Nephron (organoid): ENCODE data around the gene PODN.

Experiments used
- H3K27ac Mint-ChIP-seq, 3 experiments: 2 replicates each; pipeline ENCODE4 v1.8.0; 2020; ENCODE audit warnings: mixed read lengths in 3 of 3, mild to moderate bottlenecking in 2 of 3, moderate library complexity in 1 of 3
- H3K27me3 Mint-ChIP-seq: 2 replicates; pipeline ENCODE4 v1.8.0; 2021; ENCODE audit warnings: low read depth, mild to moderate bottlenecking, moderate library complexity, mixed read lengths
- H3K36me3 Mint-ChIP-seq: 2 replicates; pipeline ENCODE4 v1.8.0; 2020; ENCODE audit warnings: low read depth, mixed read lengths
- H3K4me1 Mint-ChIP-seq: 2 replicates; pipeline ENCODE4 v1.8.0; 2020; ENCODE audit warnings: mixed read lengths
- H3K4me3 Mint-ChIP-seq, 3 experiments: 2 replicates each; pipeline ENCODE4 v1.8.0; 2020; ENCODE audit warnings: mild to moderate bottlenecking in 3 of 3, mixed read lengths in 3 of 3, moderate library complexity in 2 of 3
- H3K9me3 Mint-ChIP-seq: 2 replicates; pipeline ENCODE4 v1.8.0; 2020; ENCODE audit warnings: mixed read lengths
- CTCF ChIP-seq, 3 experiments: fragments of 200-600 bp; sonication (generic); IDR thresholded peaks; one replicate each; pipeline ENCODE4 v1.5.0; 2021; ENCODE audit warnings: antibody characterized with exemption in 3 of 3; ENCODE audit not compliant: unreplicated experiment in 3 of 3

The PODN gene

DNA sequence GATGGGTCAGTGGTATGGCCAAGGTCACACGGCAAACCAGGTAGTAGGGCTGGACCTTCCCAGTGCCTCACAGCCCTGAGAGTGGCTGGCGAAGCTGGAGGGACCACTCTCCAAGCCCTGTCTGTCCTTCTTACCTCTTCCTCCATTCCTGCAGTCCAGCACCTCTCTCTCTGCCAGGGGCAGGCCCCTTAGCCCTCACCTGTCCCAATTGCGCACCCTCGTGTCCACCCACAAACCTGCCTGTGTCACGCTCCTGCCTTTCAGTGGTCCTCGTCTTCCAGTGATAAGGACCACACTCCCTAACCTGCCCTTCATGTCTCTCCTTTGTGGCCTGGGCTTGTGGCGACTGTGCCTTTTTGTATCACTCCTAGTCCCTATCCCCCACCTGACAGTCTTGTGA, 3.4 kb downstream of the PODN start:
- Mint-ChIP-seq H3K27me3 (peaks cover 38% of the 10 kb centered on the region), H3K27ac (no peak overlapping the region), H3K9me3 (no peaks in the 10 kb centered on the region), H3K4me1 (peaks cover 26% of the 10 kb centered on the region), H3K36me3 (no peaks in the 10 kb centered on the region), H3K4me3 (peak overlapping the region; percentile 27 to 60 (median 28))
- TF ChIP-seq CTCF (IDR thresholded peaks at IDR 0.05; ENCODE audit: unreplicated experiment in 3 of 3), result no peak

GRCh38 chr1:53066488-53066887, 4.5 kb downstream of the PODN start:
- Mint-ChIP-seq H3K36me3 (no peaks in the 10 kb centered on the region), H3K4me3 (no peak overlapping the region), H3K27ac (no peak overlapping the region), H3K27me3 (peaks cover 32% of the 10 kb centered on the region), H3K4me1 (peaks cover 22% of the 10 kb centered on the region), H3K9me3 (no peaks in the 10 kb centered on the region)
- no peak for TF ChIP-seq CTCF (IDR thresholded peaks at IDR 0.05; ENCODE audit: unreplicated experiment in 3 of 3)

DNA sequence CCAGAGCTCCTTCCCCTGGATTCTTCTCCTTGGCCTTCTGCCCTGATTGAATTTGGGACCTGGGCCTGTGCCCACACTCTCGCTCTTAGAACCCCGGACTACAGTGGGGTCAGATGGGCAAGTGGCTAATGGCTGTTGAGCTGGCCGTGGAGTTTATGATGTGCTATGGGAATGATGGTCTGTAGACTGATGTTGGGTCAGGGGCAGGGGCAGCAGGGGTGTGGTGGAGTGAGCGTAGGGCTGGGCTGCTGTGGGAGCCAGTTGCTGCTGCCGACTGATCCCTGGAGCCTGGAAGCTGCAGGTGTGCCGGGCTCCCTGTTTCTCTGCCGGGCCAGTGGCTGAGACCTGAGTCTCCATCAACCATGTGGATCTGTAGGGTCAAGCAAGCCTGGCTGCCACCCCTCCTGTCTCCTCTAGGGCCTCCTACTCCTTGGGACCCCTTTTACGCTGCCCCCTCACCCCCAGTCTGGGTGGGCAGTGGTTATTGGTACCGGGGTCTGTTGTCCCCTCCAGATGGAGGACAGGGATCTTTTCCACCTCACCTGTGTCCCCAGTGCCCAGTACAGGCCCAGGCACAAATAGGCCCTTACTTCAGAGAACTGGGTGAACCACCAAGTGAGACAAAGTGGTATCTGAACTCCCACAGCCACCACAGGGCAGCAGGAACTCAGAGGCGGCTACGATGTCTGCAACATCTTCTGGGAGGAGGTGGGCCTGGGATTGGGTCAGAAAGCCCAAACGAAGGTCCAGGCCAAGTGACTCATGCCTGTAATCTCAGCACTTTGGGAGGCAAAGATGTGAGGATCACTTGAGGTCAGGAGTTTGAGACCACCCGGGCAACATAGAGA, 5.1 kb downstream of the PODN start:
- peaks cover 33% of the 10 kb centered on the region for H3K27me3 Mint-ChIP-seq
- no peak overlapping the region for H3K4me3 Mint-ChIP-seq
- H3K9me3 Mint-ChIP-seq, result no peaks in the 10 kb centered on the region
- peaks cover 22% of the 10 kb centered on the region for H3K4me1 Mint-ChIP-seq
- no peaks in the 10 kb centered on the region for H3K36me3 Mint-ChIP-seq
- no peak overlapping the region for H3K27ac Mint-ChIP-seq
- no peak for TF ChIP-seq CTCF (IDR thresholded peaks at IDR 0.05; ENCODE audit: unreplicated experiment in 3 of 3)

DNA sequence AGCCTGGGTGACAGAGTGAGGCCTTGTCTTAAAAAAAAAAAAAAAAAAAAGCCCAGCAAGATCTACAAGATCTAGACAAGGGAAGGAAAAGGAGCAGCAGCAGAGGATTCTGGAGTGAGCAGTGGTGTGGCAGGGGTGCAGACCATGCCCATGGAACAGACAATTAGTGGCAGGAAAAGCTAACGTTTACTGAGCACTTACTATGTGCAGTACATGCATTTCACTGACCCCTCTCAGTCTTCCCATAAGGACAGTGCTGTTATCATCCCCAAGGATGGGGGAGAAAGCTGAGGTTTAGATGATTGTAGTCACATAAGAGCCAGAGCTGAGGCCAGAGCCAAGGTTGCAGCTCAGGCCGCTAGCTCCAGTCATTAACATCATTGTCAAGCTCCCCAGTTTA, 5.9 kb downstream of the PODN start:
- H3K9me3 Mint-ChIP-seq, result no peaks in the 10 kb centered on the region
- H3K27ac Mint-ChIP-seq, result no peak overlapping the region
- TF ChIP-seq CTCF (IDR thresholded peaks at IDR 0.05; ENCODE audit: unreplicated experiment in 3 of 3), result no peak
- H3K4me3 Mint-ChIP-seq, result no peak overlapping the region
- H3K4me1 Mint-ChIP-seq, result peaks cover 22% of the 10 kb centered on the region
- H3K27me3 Mint-ChIP-seq, result peaks cover 36% of the 10 kb centered on the region
- H3K36me3 Mint-ChIP-seq, result no peaks in the 10 kb centered on the region

- H3K4me1 Mint-ChIP-seq, result peaks cover 18% of the 10 kb centered on the region
- no peak for TF ChIP-seq CTCF (IDR thresholded peaks at IDR 0.05; ENCODE audit: unreplicated experiment in 3 of 3)
- no peak overlapping the region for H3K4me3 Mint-ChIP-seq
- no peaks in the 10 kb centered on the region for H3K9me3 Mint-ChIP-seq
- no peaks in the 10 kb centered on the region for H3K36me3 Mint-ChIP-seq
- H3K27ac Mint-ChIP-seq, result no peak overlapping the region
- H3K27me3 Mint-ChIP-seq, result peaks cover 30% of the 10 kb centered on the region
These were observed 6.5 kb downstream of the PODN start for GRCh38 chr1:53068314-53069099.
